ENCODE data around the gene EXOSC10.
A peak's percentile ranks its signal among the peaks of the same experiment; 100 is the strongest.

EXOSC10 gene

GRCh38 chr1:11099310-11100148 is at the start of gene EXOSC10:
Gene EXOSC10 (minus strand): TSS chr1:11099869. CDS start chr1:11099831, 38 bp downstream.
- peak; percentile 90 to 95 (median 91) for DNase-seq (ENCODE audit: low read depth in 3 of 3)

GRCh38 chr1:11147197-11147770 is 47.6 kb upstream of the EXOSC10 start:
- DNase-seq (ENCODE audit: low read depth in 3 of 3) = no peak

GRCh38 chr1:11145741-11146140 is 46.1 kb upstream of the EXOSC10 start:
- no peak for DNase-seq (ENCODE audit: low read depth in 3 of 3)

- no peak for DNase-seq (ENCODE audit: low read depth in 3 of 3)
Observed at GRCh38 chr1:11144570-11145256, 45.0 kb upstream of the EXOSC10 start.

- no peak for DNase-seq (ENCODE audit: low read depth in 3 of 3)
Observed at GRCh38 chr1:11143907-11144306, 44.2 kb upstream of the EXOSC10 start.

GRCh38 chr1:11143401-11143800 is 43.7 kb upstream of the EXOSC10 start:
- no peak for DNase-seq (ENCODE audit: low read depth in 3 of 3)

- DNase-seq (ENCODE audit: low read depth in 3 of 3) = no peak
Observed at GRCh38 chr1:11142618-11143391, 43.1 kb upstream of the EXOSC10 start.

- no peak for DNase-seq (ENCODE audit: low read depth in 3 of 3)
Observed at GRCh38 chr1:11138952-11139351, 39.3 kb upstream of the EXOSC10 start.

GRCh38 chr1:11138029-11138428 is 38.4 kb upstream of the EXOSC10 start:
- DNase-seq (ENCODE audit: low read depth in 3 of 3) = no peak

- no peak for DNase-seq (ENCODE audit: low read depth in 3 of 3)
Observed at GRCh38 chr1:11134898-11135266, 35.2 kb upstream of the EXOSC10 start.

GRCh38 chr1:11134251-11134897 is 34.7 kb upstream of the EXOSC10 start:
- DNase-seq (ENCODE audit: low read depth in 3 of 3) = no peak

- DNase-seq (ENCODE audit: low read depth in 3 of 3) = no peak
Observed at GRCh38 chr1:11132563-11133293, 33.1 kb upstream of the EXOSC10 start.

- no peak for DNase-seq (ENCODE audit: low read depth in 3 of 3)
Observed at GRCh38 chr1:11131816-11132215, 32.1 kb upstream of the EXOSC10 start.

GRCh38 chr1:11130406-11130805 is 30.7 kb upstream of the EXOSC10 start:
- no peak for DNase-seq (ENCODE audit: low read depth in 3 of 3)

GRCh38 chr1:11129649-11130390 is 30.2 kb upstream of the EXOSC10 start:
- DNase-seq (ENCODE audit: low read depth in 3 of 3) = no peak

GRCh38 chr1:11126569-11126968 is 26.9 kb upstream of the EXOSC10 start:
- no peak for DNase-seq (ENCODE audit: low read depth in 3 of 3)

- DNase-seq (ENCODE audit: low read depth in 3 of 3) = no peak
Observed at GRCh38 chr1:11125931-11126330, 26.3 kb upstream of the EXOSC10 start.

GRCh38 chr1:11124965-11125364 is 25.3 kb upstream of the EXOSC10 start:
- no peak for DNase-seq (ENCODE audit: low read depth in 3 of 3)

GRCh38 chr1:11116318-11116717 is 16.6 kb upstream of the EXOSC10 start:
- no peak for DNase-seq (ENCODE audit: low read depth in 3 of 3)

- no peak for DNase-seq (ENCODE audit: low read depth in 3 of 3)
Observed at GRCh38 chr1:11114966-11115365, 15.3 kb upstream of the EXOSC10 start.

All from stimulated activated CD4-positive, alpha-beta T cell treated with anti-CD3 and anti-CD28 coated beads, TNF-alpha, amount 100 ng/mL, for 24 hours (primary cell).